Coronary artery (tissue), 2 donors: ENCODE results near the gene USP31.

Source experiments
- DNase-seq: peaks from one replicate; pipeline ENCODE4 v3.0.0-alpha.2; 2017; ENCODE audit warnings: low spot score
- H3K27ac ChIP-seq, 2 donors: fragments of 200-600 bp; sonication (generic); one replicate each; pipeline ENCODE4 v1.5.1; 2016 to 2019
- H3K4me3 ChIP-seq: fragments of 200-600 bp; sonication (generic); 2 replicates; pipeline ENCODE4 v1.5.1; 2016; ENCODE audit warnings: mild to moderate bottlenecking, moderate library complexity
- TF ChIP-seq, protein P1 (sequence below): fragments of 200-600 bp; sonication (generic); IDR thresholded peaks from one replicate; pipeline ENCODE4 v1.5.1; 2019; ENCODE audit warnings: antibody characterized with exemption

USP31 gene

DNA sequence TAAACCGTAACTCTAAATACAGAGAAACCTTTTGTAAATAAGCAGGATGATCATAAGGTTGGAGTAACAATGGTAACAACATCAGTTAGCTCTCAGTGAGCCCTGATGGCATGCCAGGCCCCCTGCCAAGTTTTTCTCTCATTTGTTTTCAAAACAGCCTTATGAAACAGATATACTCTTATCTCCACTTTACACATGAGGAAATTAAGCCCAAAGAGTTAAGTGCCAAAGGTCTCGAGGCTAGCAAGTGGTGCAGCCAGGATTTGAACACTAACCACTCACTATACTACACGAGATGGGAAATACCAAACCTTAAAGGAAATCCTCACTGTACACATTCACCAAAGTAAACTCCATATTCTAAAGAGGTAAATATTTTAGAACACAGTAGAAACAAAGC, 15.0 kb downstream of the USP31 start:
- DNase-seq, result no peak
- H3K27ac ChIP-seq, result no peak overlapping the region
- TF ChIP-seq, protein P1, sequence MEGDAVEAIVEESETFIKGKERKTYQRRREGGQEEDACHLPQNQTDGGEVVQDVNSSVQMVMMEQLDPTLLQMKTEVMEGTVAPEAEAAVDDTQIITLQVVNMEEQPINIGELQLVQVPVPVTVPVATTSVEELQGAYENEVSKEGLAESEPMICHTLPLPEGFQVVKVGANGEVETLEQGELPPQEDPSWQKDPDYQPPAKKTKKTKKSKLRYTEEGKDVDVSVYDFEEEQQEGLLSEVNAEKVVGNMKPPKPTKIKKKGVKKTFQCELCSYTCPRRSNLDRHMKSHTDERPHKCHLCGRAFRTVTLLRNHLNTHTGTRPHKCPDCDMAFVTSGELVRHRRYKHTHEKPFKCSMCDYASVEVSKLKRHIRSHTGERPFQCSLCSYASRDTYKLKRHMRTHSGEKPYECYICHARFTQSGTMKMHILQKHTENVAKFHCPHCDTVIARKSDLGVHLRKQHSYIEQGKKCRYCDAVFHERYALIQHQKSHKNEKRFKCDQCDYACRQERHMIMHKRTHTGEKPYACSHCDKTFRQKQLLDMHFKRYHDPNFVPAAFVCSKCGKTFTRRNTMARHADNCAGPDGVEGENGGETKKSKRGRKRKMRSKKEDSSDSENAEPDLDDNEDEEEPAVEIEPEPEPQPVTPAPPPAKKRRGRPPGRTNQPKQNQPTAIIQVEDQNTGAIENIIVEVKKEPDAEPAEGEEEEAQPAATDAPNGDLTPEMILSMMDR, result no peak
- H3K4me3 ChIP-seq, result no peak overlapping the region

GRCh38 chr16:23132775-23133463, 16.3 kb downstream of the USP31 start:
- peak overlapping the region; percentile 48 for H3K4me3 ChIP-seq
- DNase-seq, result no peak
- peak overlapping the region; percentile 64 to 68 for H3K27ac ChIP-seq
- TF ChIP-seq, protein P1, result no peak

GRCh38 chr16:23131931-23132621, 17.2 kb downstream of the USP31 start:
- H3K27ac ChIP-seq, result peak overlapping the region; percentile 64 to 68
- peak overlapping the region; percentile 48 for H3K4me3 ChIP-seq
- TF ChIP-seq, protein P1, result no peak
- no peak for DNase-seq

DNA sequence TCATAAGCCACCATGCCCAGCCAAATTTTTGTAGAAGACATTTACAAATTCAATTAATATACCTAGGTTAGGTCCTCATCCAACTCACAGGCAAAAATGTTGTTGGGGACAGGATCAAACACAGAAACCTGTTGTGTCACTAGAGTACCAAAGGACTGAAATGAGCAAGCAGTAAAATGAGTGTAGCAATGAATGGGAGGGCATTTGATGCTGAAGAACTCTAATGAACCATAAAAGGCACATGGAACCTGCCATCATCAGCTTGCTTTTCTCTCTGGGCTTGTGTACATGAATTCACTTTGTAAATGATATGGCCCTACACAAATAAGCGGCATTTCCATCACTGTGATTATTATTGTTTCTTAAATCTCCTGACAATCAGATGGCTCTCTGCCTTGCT, 17.8 kb downstream of the USP31 start:
- peak overlapping the region; percentile 46 to 64 for H3K27ac ChIP-seq
- no peak for DNase-seq
- TF ChIP-seq, protein P1, result no peak
- peak overlapping the region; percentile 48 for H3K4me3 ChIP-seq

DNA sequence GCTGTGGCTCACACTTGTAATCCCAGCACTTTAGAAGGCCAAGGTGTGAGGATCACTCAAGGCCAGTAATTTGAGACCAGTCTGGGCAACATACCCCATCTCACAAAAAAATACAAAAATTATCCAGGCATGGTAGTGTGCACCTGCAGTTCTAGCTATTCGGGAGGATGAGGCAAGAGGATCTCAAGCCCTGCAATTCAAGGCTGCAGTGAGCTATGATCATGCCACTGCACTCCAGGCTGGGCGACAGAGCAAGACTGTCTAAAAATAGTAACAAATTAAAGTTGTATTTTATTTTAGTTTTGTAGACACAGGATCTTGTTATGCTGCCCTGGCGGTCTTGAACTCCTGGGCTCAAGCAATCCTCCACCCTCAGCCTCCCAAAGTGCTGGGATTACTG, 18.2 kb downstream of the USP31 start:
- peak overlapping the region; percentile 46 to 64 for H3K27ac ChIP-seq

GRCh38 chr16:23129686-23130085, 19.6 kb downstream of the USP31 start:
- H3K27ac ChIP-seq, result no peak overlapping the region
- TF ChIP-seq, protein P1, result no peak
- no peak for DNase-seq
- H3K4me3 ChIP-seq, result no peak overlapping the region

More for the DNA sequence above, 18.2 kb downstream of the USP31 start:
- H3K4me3 ChIP-seq, result no peak overlapping the region
- DNase-seq, result no peak
- TF ChIP-seq, protein P1, result no peak

DNA sequence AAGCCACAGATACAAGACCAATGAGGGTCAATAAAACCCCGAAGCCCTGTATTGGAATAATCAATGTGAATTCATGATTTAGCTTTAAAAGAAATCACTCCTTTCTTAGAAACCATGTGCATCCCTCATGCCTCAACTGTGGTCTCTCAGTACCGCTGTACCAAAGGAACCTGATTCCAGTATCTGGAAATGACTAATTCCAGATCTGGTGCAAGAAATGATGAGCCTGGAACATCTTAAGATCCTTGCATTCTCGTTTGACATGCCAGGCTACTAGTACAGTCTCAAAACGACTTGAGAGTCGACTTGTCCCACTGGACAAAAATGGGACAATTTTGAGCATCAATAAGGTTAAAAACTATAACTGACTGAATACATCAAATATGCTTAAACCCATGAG, 21.2 kb downstream of the USP31 start:
- DNase-seq, result no peak
- TF ChIP-seq, protein P1, result no peak
- Histone ChIP-seq H3K27ac (no peak overlapping the region), H3K4me3 (no peak overlapping the region)
